IPS-20b (cell line): ENCODE measurements around the gene CIPC.

Source experiments
- H3K27ac ChIP-seq: one replicate; pipeline ENCODE4 v1.5.1; 2013; ENCODE audit warnings: low read length
- H3K27me3 ChIP-seq: 2 replicates; pipeline ENCODE4 v1.6.1; 2013; ENCODE audit warnings: mild to moderate bottlenecking, low read length, inconsistent platforms; ENCODE audit not compliant: insufficient read depth
- H3K36me3 ChIP-seq: 2 replicates; pipeline ENCODE4 v1.6.1; 2013; ENCODE audit warnings: low read depth, mild to moderate bottlenecking, inconsistent platforms, low read length, moderate library complexity; ENCODE audit not compliant: insufficient read depth
- H3K4me1 ChIP-seq: 2 replicates; pipeline ENCODE4 v1.6.1; 2013; ENCODE audit warnings: mild to moderate bottlenecking, control low read depth, inconsistent platforms, low read length, moderate library complexity; ENCODE audit not compliant: insufficient read depth
- H3K4me3 ChIP-seq: 2 replicates; pipeline ENCODE4 v1.5.1; 2013; ENCODE audit warnings: mild to moderate bottlenecking, low read length, inconsistent platforms
- H3K9ac ChIP-seq: 2 replicates; pipeline ENCODE4 v1.6.1; 2013; ENCODE audit warnings: low read depth, mild to moderate bottlenecking, inconsistent platforms, low read length, moderate library complexity
- H3K9me3 ChIP-seq: 2 replicates; pipeline ENCODE4 v1.6.1; 2013; ENCODE audit warnings: mild to moderate bottlenecking, low read depth, low read length, inconsistent platforms; ENCODE audit not compliant: insufficient read depth

The CIPC gene

GRCh38 chr14:77145975-77146740 is 48.1 kb downstream of the CIPC start:
- Histone ChIP-seq H3K27me3 (peaks cover 37% of the 10 kb centered on the region; the same call in 1 of the 2 replicates), H3K4me3 (peak overlapping the region; percentile 36; the same call in 1 of the 2 replicates), H3K4me1 (peaks cover 41% of the 10 kb centered on the region), H3K9ac (peak overlapping the region; percentile 33; the same call in 1 of the 2 replicates), H3K9me3 (no peaks in the 10 kb centered on the region), H3K27ac (no peak overlapping the region), H3K36me3 (no peaks in the 10 kb centered on the region)

GRCh38 chr14:77148510-77149231 is 50.6 kb downstream of the CIPC start:
- peaks cover 28% of the 10 kb centered on the region for H3K4me1 ChIP-seq
- no peaks in the 10 kb centered on the region for H3K9me3 ChIP-seq
- no peak overlapping the region for H3K4me3 ChIP-seq
- no peak overlapping the region for H3K9ac ChIP-seq
- no peaks in the 10 kb centered on the region for H3K36me3 ChIP-seq
- peaks cover 18% of the 10 kb centered on the region; the same call in 1 of the 2 replicates for H3K27me3 ChIP-seq
- H3K27ac ChIP-seq, result no peak overlapping the region

- Histone ChIP-seq H3K4me3 (no peak overlapping the region), H3K27ac (no peak overlapping the region), H3K9me3 (no peaks in the 10 kb centered on the region), H3K27me3 (peaks cover 2% of the 10 kb centered on the region; the same call in 1 of the 2 replicates), H3K4me1 (peaks cover 2% of the 10 kb centered on the region; the same call in 1 of the 2 replicates), H3K36me3 (no peaks in the 10 kb centered on the region), H3K9ac (no peak overlapping the region)
These were observed 53.2 kb downstream of the CIPC start for GRCh38 chr14:77151245-77151644.

GRCh38 chr14:77151918-77152588 is 54.0 kb downstream of the CIPC start:
- Histone ChIP-seq H3K4me1 (no peaks in the 10 kb centered on the region), H3K9me3 (no peaks in the 10 kb centered on the region), H3K36me3 (no peaks in the 10 kb centered on the region), H3K27ac (no peak overlapping the region), H3K9ac (no peak overlapping the region), H3K27me3 (no peaks in the 10 kb centered on the region), H3K4me3 (no peak overlapping the region)

GRCh38 chr14:77153802-77154201 is 55.7 kb downstream of the CIPC start:
- Histone ChIP-seq H3K4me3 (no peak overlapping the region), H3K27ac (no peak overlapping the region), H3K36me3 (no peaks in the 10 kb centered on the region), H3K9ac (no peak overlapping the region), H3K27me3 (no peaks in the 10 kb centered on the region), H3K9me3 (no peaks in the 10 kb centered on the region), H3K4me1 (peaks cover 8% of the 10 kb centered on the region; the same call in 1 of the 2 replicates)

GRCh38 chr14:77154421-77154820 is 56.4 kb downstream of the CIPC start:
- Histone ChIP-seq H3K27ac (no peak overlapping the region), H3K4me1 (peaks cover 8% of the 10 kb centered on the region; the same call in 1 of the 2 replicates), H3K36me3 (no peaks in the 10 kb centered on the region), H3K9me3 (no peaks in the 10 kb centered on the region), H3K9ac (no peak overlapping the region), H3K27me3 (no peaks in the 10 kb centered on the region), H3K4me3 (no peak overlapping the region)

GRCh38 chr14:77155083-77155482 is 57.0 kb downstream of the CIPC start:
- no peak overlapping the region for H3K9ac ChIP-seq
- H3K27me3 ChIP-seq, result no peaks in the 10 kb centered on the region
- H3K36me3 ChIP-seq, result no peaks in the 10 kb centered on the region
- H3K9me3 ChIP-seq, result no peaks in the 10 kb centered on the region
- H3K27ac ChIP-seq, result no peak overlapping the region
- no peak overlapping the region for H3K4me3 ChIP-seq
- H3K4me1 ChIP-seq, result peaks cover 8% of the 10 kb centered on the region; the same call in 1 of the 2 replicates

GRCh38 chr14:77157740-77158139 is 59.7 kb downstream of the CIPC start:
- Histone ChIP-seq H3K4me3 (peak overlapping the region; percentile 58; the same call in 1 of the 2 replicates), H3K9me3 (no peaks in the 10 kb centered on the region), H3K27ac (no peak overlapping the region), H3K36me3 (no peaks in the 10 kb centered on the region), H3K27me3 (no peaks in the 10 kb centered on the region), H3K4me1 (peaks cover 8% of the 10 kb centered on the region; the same call in 1 of the 2 replicates), H3K9ac (no peak overlapping the region)

GRCh38 chr14:77158175-77158881 is 60.3 kb downstream of the CIPC start:
- Histone ChIP-seq H3K4me3 (peak overlapping the region; percentile 58), H3K9ac (peak overlapping the region; percentile 35; the same call in 1 of the 2 replicates), H3K27ac (no peak overlapping the region)

GRCh38 chr14:77158882-77159255 is 60.8 kb downstream of the CIPC start:
- no peak overlapping the region for H3K27ac ChIP-seq
- H3K4me1 ChIP-seq, result peaks cover 8% of the 10 kb centered on the region; the same call in 1 of the 2 replicates
- H3K27me3 ChIP-seq, result no peaks in the 10 kb centered on the region
- H3K4me3 ChIP-seq, result peak overlapping the region; percentile 58; the same call in 1 of the 2 replicates
- H3K36me3 ChIP-seq, result no peaks in the 10 kb centered on the region
- H3K9ac ChIP-seq, result peak overlapping the region; percentile 35; the same call in 1 of the 2 replicates
- H3K9me3 ChIP-seq, result no peaks in the 10 kb centered on the region

More at GRCh38 chr14:77158175-77158881, 60.3 kb downstream of the CIPC start:
- Histone ChIP-seq H3K4me1 (peaks cover 8% of the 10 kb centered on the region; the same call in 1 of the 2 replicates), H3K9me3 (no peaks in the 10 kb centered on the region), H3K36me3 (no peaks in the 10 kb centered on the region), H3K27me3 (no peaks in the 10 kb centered on the region)

GRCh38 chr14:77161011-77161410 is 63.0 kb downstream of the CIPC start:
- Histone ChIP-seq H3K9me3 (no peaks in the 10 kb centered on the region), H3K4me1 (peaks cover 8% of the 10 kb centered on the region; the same call in 1 of the 2 replicates), H3K27ac (no peak overlapping the region), H3K4me3 (no peak overlapping the region), H3K9ac (no peak overlapping the region), H3K27me3 (no peaks in the 10 kb centered on the region), H3K36me3 (no peaks in the 10 kb centered on the region)
